Fibroblast of peridontal ligament (primary cell): ENCODE measurements around the gene GLDN.
"Not testable (repeated sequence)": the region's sequence is repeated elsewhere in the genome, so short reads cannot be mapped to it uniquely, and the experiment has no call there.

Experiments used
- DNase-seq: peaks from one replicate; pipeline ENCODE4 v3.0.0-alpha.2; 2010; ENCODE audit errors: extremely low read depth

Gene GLDN

DNA sequence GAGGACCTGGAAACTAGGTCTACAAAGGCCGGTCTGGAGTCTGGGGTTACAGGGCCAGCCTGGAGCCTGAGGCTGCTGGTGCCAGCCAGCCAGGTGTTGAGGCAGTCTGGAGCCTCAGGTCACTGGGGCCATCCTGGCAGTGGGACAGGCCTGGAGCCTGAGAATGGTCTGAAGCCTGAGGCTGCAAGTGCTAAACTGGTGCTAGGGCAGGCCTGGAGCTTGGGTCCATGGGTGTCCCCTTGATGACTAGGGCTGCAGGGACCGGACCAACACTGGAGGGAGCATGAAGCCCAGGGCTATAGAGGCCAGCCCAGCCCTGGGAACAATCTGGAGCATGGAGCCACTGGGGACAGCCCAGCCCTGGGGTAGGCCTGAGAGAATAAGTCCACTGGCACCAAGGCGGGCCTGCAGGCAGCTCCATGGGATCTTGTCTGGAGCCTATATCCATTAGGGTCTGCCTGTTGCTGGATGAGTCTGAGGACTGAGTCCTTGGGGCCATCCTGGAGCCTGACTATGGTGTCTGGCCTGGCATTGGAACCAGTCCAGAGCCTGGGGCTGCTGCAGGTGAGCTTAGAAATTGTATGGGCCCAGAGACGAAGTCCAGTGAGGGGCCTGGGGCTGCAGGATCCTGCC lies 101.9 kb downstream of the GLDN start:
- no peak for DNase-seq

DNA sequence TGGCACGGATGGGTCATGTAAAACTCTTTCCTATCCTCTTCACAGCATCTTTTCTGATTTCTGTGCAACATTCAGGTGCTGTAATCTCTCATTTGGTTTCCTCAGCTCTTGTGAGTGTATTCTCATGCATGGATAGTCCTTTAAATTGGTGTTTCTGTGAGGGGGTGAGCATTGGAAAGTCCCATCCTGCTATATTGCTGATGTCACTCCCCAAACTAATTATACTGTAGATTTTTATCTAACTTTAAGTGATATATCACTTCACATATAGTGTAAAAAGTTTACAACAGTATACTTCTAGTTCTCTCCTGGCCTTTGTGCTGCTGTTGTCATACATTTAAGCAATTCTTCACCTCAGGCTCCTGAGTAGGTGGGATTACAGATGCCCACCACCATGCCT lies 102.7 kb downstream of the GLDN start:
- no peak for DNase-seq

DNA sequence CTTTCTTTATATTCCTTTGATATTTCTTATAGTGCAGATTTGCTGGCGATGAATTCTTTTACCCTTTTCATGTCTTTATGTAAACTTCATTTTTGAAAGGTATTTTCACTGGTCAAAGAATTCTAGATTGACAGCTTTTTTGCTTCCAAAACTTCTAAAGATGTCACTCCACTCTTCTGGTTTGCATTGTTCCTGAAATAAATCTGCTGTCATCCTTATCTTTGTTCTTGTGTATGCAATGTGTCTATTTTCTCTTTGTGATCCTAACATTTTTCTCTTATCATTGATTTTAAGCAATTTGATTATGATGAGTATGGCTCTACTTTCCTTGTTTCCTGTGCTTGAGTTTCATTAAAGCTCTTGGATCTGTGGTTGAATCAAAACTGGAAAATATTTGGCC lies 103.4 kb downstream of the GLDN start:
- no peak for DNase-seq

DNA sequence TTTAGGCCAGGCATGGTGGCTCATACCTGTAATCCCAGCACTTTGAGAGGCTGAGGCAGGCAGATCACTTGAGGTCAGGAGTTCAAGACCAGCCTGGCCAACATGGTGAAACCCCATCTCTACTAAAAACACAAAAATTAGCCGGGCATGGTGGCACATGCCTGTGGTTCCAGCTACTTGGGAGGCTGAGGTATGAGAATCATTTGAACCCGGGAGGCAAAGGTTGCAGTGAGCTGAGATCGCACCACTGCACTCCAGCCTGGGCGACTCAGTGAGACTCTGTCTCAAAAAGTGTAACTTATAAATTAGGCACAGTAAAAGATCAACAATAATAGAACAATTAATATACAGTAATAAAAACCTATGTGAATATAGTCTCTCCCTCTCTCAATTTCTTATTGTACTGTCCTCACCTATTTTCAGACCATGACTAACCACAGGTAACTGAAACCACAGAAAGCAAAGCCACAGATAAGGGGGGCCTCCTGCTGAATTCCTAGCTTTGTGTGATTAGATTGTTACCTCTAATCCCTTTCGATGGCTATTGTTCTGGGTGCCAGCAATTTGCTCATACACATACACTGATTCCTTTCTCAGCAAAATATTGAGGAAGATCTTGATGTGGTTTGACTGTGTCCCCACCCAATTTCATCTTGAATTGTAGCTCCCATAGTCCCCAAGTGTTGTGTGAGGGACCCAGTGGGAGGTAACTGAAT lies 104.7 kb downstream of the GLDN start:
- not testable (repeated sequence) for DNase-seq

DNA sequence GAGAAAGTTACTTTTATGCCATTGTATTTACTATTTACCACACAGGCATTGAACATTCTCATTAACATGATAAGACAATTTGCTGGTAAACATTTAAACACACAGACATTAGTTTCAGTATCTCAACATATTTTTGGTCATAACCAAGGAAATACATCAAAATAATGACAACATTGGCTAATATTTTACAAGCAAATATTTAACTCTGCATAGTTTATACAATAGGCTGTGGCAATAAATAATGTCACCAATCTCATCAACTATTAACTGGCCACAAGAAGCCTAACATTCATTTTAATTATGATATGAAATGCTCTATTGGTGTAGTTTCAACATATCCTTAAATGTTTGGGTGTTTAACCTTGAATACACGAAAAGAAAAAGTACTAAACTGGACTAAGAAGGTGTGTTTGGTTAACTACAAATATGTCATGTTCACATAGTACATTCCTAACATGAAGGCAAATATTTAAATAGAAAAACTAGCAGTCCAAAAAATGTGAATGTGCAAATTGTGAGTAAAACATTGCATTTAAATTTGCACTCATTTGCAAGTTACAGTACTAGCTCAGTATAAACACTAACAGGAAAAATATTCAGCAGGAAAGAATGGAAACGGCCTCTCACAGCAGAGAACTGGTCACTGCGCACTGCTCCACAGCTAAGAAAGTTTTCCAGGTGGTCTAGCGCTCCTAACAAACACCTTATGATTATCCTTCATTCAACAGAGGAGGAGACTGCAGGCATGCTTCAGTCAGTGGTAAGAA lies 106.6 kb downstream of the GLDN start:
- no peak for DNase-seq

DNA sequence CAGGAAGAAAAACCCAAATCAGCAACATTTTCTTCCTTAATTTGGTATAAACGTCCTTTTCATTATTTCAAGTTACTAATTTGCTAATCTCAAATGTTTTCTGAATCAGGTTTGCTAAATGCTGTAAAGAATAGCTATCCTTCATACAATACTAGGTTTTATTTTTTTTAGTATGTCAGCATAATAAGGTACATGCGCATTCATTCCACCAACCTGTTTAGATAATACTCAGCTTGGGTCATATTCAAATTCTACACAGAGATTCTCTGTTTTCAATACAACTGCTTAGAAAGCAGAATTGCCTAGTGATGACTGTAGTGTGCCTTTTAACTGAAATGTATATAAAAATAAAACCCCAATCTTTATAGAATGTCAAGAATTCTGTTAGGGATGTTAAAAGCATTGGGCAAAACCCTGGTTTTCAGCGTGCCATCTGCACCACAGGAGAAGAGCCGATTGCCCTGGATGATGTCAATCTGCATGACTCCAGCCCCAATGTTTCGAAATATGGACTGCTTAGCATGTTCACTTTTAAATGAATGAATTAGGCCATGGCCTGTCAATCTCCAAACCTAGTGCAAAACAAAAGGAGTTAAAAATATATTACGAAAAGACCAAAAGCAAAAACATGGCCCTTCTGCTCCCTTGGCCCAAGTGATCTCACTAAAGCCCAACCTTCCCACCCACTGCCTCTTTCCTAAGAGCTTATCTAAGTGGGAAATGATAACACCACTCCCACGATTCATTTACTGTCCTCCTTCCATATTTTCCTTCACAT lies 107.4 kb downstream of the GLDN start:
- peak; percentile 17 for DNase-seq

GRCh38 chr15:51450001-51450400 lies 108.5 kb downstream of the GLDN start:
- no peak for DNase-seq
